ENCODE results near the gene AGPAT3. TPM values are rescaled to one million over a fixed set of nuclear protein-coding genes. Genes with fewer than 3 reads are reported as not detected.

The AGPAT3 gene
- total RNA-seq, 4 donors from 2014 or later, result 61.0 to 77.9 (median 69.4) TPM

DNA sequence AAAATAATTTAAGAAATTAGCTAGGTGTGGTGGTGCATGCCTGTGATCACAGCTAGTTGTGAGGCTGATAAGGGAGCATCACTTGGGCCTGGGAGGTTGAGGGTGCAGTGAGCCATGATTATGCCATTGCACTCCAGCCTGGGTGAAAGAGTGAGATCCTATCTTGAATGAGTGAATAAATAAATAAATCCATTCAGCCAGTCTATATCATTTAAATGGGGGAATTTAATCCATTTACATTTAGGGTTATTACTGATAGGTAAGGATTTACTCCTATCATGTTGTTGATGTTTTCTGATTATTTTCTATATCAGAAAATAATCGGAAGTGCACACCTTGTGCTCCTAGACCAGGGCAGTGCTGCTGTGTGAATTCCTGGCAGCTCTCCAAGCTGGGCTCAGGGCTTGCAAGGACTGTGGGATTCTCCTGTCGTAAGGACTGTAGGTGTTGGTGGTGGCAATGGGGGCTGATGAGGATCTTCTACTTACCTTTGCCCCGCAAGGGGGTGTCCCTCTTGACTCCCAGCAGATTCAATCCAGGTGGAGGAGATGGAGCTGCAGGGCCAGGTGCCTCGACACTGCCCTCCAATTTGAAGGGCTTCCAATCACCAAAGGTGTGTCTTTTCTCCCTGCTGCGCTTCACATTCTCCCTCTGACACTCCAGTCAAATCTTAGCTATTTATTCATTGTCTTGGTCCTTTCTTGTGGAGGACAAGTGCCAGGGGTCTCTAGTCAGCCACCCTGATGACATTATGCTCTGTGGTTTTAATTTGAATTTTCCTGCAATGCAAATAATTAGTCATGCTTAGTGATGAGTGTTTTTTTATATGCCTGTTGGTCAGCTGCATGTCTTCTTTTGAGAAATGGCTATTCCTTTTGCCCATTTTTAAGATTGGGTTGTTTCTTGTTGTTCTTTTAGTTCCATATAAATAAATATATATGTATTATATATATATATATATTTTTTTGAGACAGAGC is 133.0 kb downstream of the AGPAT3 start:
- DNase-seq (ENCODE audit: low spot score in 2 of 2), result no peak
- H3K36me3 ChIP-seq, result no peaks in the 10 kb centered on the region

GRCh38 chr21:44000360-44000759 is 135.3 kb downstream of the AGPAT3 start:
- 49% methylated on average over 3 of the region's 7 CpGs for WGBS
- TF ChIP-seq EP300 (IDR thresholded peaks at IDR 0.05) (no peak), CTCF (IDR thresholded peaks at IDR 0.05) (no peak), POLR2AphosphoS5 (IDR thresholded peaks at IDR 0.05) (no peak), POLR2A (IDR thresholded peaks at IDR 0.05) (no peak)
- Histone ChIP-seq H3K27ac (no peak overlapping the region), H3K9me3 (no peaks in the 10 kb centered on the region), H3K27me3 (no peaks in the 10 kb centered on the region), H3K4me3 (no peak overlapping the region), H3K4me1 (no peaks in the 10 kb centered on the region), H3K36me3 (no peaks in the 10 kb centered on the region)
- DNase-seq (ENCODE audit: low spot score in 2 of 2), result peak in 1 of 2 donors; percentile 40

More for the DNA sequence above, 133.0 kb downstream of the AGPAT3 start:
- Histone ChIP-seq H3K27ac (no peak overlapping the region), H3K9me3 (no peaks in the 10 kb centered on the region), H3K4me1 (no peaks in the 10 kb centered on the region), H3K27me3 (peaks cover 3% of the 10 kb centered on the region), H3K4me3 (no peak overlapping the region)
- WGBS, result 87% methylated on average over 5 of the region's 5 CpGs
- TF ChIP-seq EP300 (IDR thresholded peaks at IDR 0.05) (no peak), POLR2A (IDR thresholded peaks at IDR 0.05) (no peak), POLR2AphosphoS5 (IDR thresholded peaks at IDR 0.05) (no peak), CTCF (IDR thresholded peaks at IDR 0.05) (no peak)

- no peaks in the 10 kb centered on the region for H3K9me3 ChIP-seq
- WGBS, result 98% methylated on average over 8 of the region's 10 CpGs
- H3K27me3 ChIP-seq, result no peaks in the 10 kb centered on the region
- H3K4me3 ChIP-seq, result no peak overlapping the region
- H3K27ac ChIP-seq, result no peak overlapping the region
- TF ChIP-seq CTCF (IDR thresholded peaks at IDR 0.05) (no peak), POLR2AphosphoS5 (IDR thresholded peaks at IDR 0.05) (no peak), POLR2A (IDR thresholded peaks at IDR 0.05) (no peak), EP300 (IDR thresholded peaks at IDR 0.05) (no peak)
- no peaks in the 10 kb centered on the region for H3K4me1 ChIP-seq
- peak in 1 of 2 donors; percentile 56 for DNase-seq (ENCODE audit: low spot score in 2 of 2)
- no peaks in the 10 kb centered on the region for H3K36me3 ChIP-seq
Measured at GRCh38 chr21:44002511-44002910, 137.5 kb downstream of the AGPAT3 start.

DNA sequence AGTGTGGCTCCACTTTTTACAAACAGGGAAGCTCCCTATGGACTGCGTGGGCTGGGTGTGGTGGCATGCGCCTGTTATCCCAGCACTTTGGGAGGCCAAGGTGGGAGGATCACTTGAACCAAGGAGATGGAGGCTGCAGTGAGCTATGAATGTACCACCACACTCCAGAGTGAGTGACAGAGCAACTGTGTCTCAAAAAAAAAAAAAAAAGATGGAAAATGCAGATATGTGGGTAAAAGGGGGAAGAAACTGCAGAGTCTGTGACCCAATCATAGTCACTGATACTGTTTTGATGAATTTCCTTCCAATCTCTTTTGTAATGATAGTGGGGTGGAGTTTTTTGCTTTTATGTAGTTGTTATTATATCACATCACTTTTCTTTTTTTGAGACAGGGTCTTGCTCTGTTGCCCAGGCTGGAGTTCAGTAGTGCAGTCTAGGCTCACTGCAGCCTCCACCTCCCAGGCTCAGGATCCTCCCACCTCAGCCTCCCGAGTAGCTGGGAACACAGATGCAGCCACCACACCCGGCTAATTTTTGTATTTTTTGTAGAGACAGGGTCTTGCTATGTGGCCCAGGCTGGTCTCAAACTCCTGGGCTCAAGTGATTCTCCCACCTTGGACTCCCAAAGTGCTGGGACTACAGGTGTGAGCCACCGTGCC is 138.4 kb downstream of the AGPAT3 start:
- H3K36me3 ChIP-seq, result no peaks in the 10 kb centered on the region
- no peaks in the 10 kb centered on the region for H3K27me3 ChIP-seq
- no peaks in the 10 kb centered on the region for H3K4me1 ChIP-seq
- WGBS, result 90% methylated on average over 5 of the region's 5 CpGs
- no peak for TF ChIP-seq POLR2AphosphoS5 (IDR thresholded peaks at IDR 0.05)
- no peak for TF ChIP-seq EP300 (IDR thresholded peaks at IDR 0.05)
- no peak for TF ChIP-seq POLR2A (IDR thresholded peaks at IDR 0.05)
- TF ChIP-seq CTCF (IDR thresholded peaks at IDR 0.05), result no peak
- H3K27ac ChIP-seq, result no peak overlapping the region
- H3K9me3 ChIP-seq, result no peaks in the 10 kb centered on the region
- DNase-seq (ENCODE audit: low spot score in 2 of 2), result peak in 1 of 2 donors; percentile 28
- H3K4me3 ChIP-seq, result no peak overlapping the region

- 90% methylated on average over 13 of the region's 13 CpGs for WGBS
- no peak for TF ChIP-seq POLR2A (IDR thresholded peaks at IDR 0.05)
- TF ChIP-seq EP300 (IDR thresholded peaks at IDR 0.05), result no peak
- TF ChIP-seq POLR2AphosphoS5 (IDR thresholded peaks at IDR 0.05), result no peak
- no peak for TF ChIP-seq CTCF (IDR thresholded peaks at IDR 0.05)
- peak in 1 of 2 donors; percentile 49 for DNase-seq (ENCODE audit: low spot score in 2 of 2)
- Histone ChIP-seq H3K4me3 (no peak overlapping the region), H3K36me3 (no peaks in the 10 kb centered on the region), H3K27ac (no peak overlapping the region), H3K27me3 (no peaks in the 10 kb centered on the region), H3K9me3 (no peaks in the 10 kb centered on the region), H3K4me1 (no peaks in the 10 kb centered on the region)
Measured at GRCh38 chr21:44005071-44005470, 140.0 kb downstream of the AGPAT3 start.

Data from suprapubic skin (tissue), 4 donors.